Spleen (tissue), 7 donors: ENCODE measurements around the gene IDH1.

Source experiments
- POLR2A ChIP-seq, 3 donors: fragments of 450-650 bp; IDR thresholded peaks; one replicate each; pipeline ENCODE4 v1.5.1; 2017; ENCODE audit warnings: antibody characterized with exemption in 3 of 3, mild to moderate bottlenecking in 1 of 3
- POLR2AphosphoS5 ChIP-seq, 3 donors: sonication (generic); formaldehyde crosslinking; IDR thresholded peaks; one replicate each; pipeline ENCODE4 v1.5.1; 2017; ENCODE audit warnings: antibody characterized with exemption in 3 of 3
- TF ChIP-seq, protein P1 (sequence below), 11 experiments: fragments of 200-600 bp in 7 of 11; fragments of 450-650 bp in 4 of 11; sonication (generic) in 4 of 11; IDR thresholded peaks in 8 of 11; conservative IDR thresholded peaks in 3 of 11; 1 replicate in 7 of 11; 2 replicates in 4 of 11; pipeline versions ENCODE4 v1.4.0 to v1.8.0; 2016 to 2021; ENCODE audit warnings: antibody characterized with exemption in 11 of 11, inconsistent platforms in 4 of 11, mild to moderate bottlenecking in 1 of 11
- donor health status: DM: no; HTN: no; CAD: no; lungs with moderate emphysema.
- donor health status: DM: no; HTN: no; CAD: no.
- donor health status: DM: no; HTN: no; CAD: no.

DNA sequence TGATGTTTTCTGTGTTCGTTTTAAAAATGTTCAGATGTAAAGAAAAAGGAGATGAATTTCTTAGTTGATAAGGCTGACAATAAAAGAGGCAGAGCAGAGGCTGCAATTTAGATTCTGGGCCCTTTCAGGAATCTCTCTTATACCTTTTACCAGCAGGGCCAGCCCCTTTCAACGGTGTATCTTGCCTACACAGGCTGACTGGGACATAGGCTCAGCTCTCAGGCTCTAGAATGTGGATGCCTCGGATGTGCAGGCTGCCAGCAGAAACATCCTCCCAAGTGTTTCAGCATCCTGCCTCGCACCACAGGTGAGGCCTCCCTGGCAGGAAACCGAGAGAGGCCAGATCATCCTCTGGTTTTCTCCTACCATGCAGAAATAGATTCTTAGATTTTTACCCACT is 68.4 kb downstream of the IDH1 start:
- TF ChIP-seq, protein P1, sequence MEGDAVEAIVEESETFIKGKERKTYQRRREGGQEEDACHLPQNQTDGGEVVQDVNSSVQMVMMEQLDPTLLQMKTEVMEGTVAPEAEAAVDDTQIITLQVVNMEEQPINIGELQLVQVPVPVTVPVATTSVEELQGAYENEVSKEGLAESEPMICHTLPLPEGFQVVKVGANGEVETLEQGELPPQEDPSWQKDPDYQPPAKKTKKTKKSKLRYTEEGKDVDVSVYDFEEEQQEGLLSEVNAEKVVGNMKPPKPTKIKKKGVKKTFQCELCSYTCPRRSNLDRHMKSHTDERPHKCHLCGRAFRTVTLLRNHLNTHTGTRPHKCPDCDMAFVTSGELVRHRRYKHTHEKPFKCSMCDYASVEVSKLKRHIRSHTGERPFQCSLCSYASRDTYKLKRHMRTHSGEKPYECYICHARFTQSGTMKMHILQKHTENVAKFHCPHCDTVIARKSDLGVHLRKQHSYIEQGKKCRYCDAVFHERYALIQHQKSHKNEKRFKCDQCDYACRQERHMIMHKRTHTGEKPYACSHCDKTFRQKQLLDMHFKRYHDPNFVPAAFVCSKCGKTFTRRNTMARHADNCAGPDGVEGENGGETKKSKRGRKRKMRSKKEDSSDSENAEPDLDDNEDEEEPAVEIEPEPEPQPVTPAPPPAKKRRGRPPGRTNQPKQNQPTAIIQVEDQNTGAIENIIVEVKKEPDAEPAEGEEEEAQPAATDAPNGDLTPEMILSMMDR (IDR thresholded peaks at IDR 0.05 in 8 of 11, conservative IDR thresholded peaks at IDR 0.05 in 3 of 11) = no peak
- TF ChIP-seq POLR2AphosphoS5 (IDR thresholded peaks at IDR 0.05) (no peak), POLR2A (IDR thresholded peaks at IDR 0.05) (no peak)
